ENCODE results near the gene SCAPER.

Gene SCAPER

DNA sequence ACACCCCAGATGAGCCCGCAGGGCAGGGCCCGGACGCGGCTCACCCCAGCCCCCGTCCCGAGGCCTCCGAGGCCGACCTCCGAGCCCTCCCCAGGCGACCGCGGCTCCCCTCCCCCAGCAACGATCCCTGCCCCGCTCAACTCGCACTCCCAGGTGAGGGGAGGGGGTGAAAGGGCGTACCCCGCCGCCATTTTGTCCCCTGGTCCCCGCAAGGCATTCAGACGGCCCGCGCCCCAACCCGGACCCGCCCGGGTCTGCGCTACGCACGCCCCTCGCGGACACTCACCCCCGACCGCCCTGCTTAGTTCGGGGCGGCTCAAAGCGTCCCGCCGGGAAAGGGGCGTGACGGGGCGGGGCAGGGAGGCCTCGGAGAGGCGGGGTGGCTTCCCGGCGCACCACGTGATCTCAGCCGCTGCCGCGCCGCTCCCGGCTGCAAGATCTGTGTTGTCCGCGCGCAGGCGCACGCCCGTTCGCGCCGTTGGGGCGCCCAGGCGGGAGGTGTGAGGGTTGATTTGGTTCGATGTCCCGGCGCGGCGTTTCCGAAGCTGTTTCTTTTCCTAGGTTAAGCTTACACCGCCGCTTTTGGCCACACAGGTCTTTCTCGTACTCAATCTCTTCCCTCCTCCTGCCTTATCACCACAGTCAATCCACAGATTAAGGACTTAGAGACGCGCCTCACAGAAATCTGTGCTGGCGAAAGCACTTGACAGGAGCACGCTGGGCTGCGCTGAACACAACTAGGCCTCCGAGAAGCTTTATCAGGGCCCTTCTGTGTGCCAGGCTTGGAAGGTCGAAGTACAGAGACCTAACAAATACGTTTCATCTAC, at the start of gene SCAPER:
TSS of gene SCAPER (minus strand) at position 328 of the 827 bp plus-strand sequence. CDS start 21,523 bp downstream, outside the sequence.
- peak; percentile 92 for DNase-seq (ENCODE audit: low spot score)

- DNase-seq (ENCODE audit: low spot score), result peak; percentile 85
These were observed 49.6 kb upstream of the SCAPER start for GRCh38 chr15:76954744-76955143.

DNA sequence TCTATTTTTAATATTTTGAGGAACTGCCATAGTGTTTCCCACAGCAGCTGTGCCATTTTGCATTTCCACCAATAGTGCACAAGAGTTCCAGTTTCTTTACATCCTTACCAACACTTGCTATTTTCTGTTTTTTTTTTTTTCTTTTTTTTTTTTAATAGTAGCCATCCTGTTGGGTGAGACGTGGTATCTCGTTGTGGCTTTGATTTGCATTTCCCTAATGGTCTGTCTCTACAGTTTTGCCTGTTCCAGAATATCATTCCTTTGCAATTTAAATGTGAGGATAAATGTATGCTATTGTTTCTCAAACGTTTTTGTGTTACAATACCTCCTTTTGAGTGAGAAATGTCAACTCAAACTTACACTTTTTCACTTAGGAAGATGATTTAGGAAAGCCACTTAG, 48.8 kb upstream of the SCAPER start:
- no peak for DNase-seq (ENCODE audit: low spot score)

GRCh38 chr15:76951220-76951619, 46.1 kb upstream of the SCAPER start:
- DNase-seq (ENCODE audit: low spot score), result peak; percentile 59

GRCh38 chr15:76947454-76947853, 42.3 kb upstream of the SCAPER start:
- no peak for DNase-seq (ENCODE audit: low spot score)

- no peak for DNase-seq (ENCODE audit: low spot score)
These were observed 40.5 kb upstream of the SCAPER start for GRCh38 chr15:76945494-76946093.

GRCh38 chr15:76942331-76942730, 37.2 kb upstream of the SCAPER start:
- peak; percentile 22 for DNase-seq (ENCODE audit: low spot score)

DNA sequence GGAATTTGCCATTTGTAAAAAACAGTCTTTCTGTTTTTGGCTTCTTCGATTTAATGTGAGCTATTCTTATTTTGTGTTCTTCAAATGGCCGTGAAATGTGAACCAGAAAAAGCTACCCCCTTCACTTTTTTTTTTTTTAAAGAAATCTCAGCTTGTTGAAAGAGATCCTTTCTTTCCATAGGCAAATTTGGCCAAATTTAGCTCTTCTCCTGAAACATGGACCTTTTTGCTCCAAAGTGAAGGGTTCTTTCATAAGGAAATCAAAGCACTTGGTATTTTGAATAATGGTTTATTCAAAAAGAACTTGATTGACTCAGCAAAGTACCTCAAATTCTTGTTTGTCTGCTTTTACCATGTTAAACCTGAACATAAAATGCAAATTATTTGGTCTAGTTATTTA, 36.5 kb upstream of the SCAPER start:
- DNase-seq (ENCODE audit: low spot score), result peak; percentile 59

GRCh38 chr15:76939715-76940114, 34.6 kb upstream of the SCAPER start:
- DNase-seq (ENCODE audit: low spot score), result no peak

DNA sequence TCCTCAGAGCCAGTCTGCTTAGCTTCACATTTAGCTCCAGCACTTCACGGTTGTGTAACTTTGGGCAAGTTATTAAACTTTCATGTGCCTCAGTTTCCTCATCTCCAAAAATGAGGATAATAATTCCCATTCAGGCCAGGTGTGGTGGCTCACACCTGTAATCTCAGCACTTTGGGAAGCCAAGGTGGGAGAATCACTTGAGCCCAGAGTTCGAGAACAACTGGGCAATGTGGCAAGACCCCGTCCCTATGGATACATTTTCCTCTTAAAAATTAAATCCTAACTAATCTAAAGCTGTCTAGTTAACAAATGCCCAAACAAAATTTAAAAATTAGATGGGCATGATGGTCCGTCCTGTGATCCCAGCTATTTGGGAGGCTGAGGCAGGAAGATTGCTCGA, 33.6 kb upstream of the SCAPER start:
- no peak for DNase-seq (ENCODE audit: low spot score)

DNA sequence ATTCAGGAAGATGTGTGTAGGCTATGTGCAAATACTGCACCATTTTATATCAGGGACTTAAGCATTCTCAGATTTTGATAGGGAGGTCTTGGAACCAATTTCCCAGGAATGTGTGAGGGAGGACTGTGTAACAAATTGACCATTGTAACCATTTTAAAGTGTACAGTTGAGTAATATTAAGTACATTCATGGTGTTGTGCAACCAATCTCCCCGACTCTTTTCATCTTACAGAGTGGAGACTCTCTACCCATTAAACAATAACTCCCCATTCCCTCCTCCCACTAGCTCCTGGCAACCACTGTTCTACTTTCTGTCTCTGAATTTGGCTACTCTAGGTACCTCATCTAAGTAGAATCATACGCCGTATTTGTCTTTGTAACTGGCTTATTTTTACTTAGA, 31.5 kb upstream of the SCAPER start:
- DNase-seq (ENCODE audit: low spot score), result no peak

GRCh38 chr15:76935620-76936019, 30.5 kb upstream of the SCAPER start:
- no peak for DNase-seq (ENCODE audit: low spot score)

- DNase-seq (ENCODE audit: low spot score), result peak; percentile 45
These were observed 27.2 kb upstream of the SCAPER start for GRCh38 chr15:76932135-76932966.

DNA sequence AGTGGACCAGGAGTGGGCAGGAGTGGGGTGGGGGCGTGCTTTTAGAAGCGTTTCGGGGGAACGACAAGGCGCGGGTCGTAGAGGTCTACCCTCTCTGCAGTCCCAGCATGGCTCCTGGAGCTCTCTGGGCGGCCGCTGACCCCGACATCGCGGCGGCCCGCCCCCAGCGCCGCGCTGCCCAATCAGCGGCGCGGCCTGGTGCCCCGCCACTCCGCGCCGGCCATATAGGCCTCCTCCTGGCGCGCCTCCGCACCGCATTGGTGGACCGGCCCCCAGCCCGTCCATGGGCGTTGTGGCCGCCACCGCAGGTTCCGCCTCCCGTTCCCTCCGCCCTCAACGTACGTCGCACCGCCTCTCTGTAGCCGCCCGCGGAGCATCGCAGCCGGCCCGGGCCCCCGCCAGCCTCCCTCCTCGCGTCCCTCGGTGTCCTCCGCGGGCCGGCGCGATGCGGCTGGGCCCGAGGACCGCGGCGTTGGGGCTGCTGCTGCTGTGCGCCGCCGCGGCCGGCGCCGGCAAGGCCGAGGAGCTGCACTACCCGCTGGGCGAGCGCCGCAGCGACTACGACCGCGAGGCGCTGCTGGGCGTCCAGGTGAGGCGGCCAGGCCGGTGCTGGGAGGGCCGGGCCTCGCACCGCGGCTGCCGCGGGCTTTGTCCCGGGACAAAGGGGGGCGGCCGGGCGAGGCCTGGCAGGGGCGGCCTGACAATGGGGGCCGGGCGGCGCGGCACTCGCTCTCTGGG, 26.4 kb upstream of the SCAPER start, which contains the start of gene RCN2:
TSS of gene RCN2 (plus strand) at position 353 of the 738 bp plus-strand sequence. CDS start at position 446, 93 bp downstream.
- DNase-seq (ENCODE audit: low spot score), result peak; percentile 92

- peak; percentile 14 for DNase-seq (ENCODE audit: low spot score)
These were observed 25.8 kb upstream of the SCAPER start for GRCh38 chr15:76930831-76931396.

- no peak for DNase-seq (ENCODE audit: low spot score)
These were observed 24.0 kb upstream of the SCAPER start for GRCh38 chr15:76929011-76929760.

GRCh38 chr15:76928201-76928600, 23.1 kb upstream of the SCAPER start:
- DNase-seq (ENCODE audit: low spot score), result no peak

GRCh38 chr15:76916369-76916768, 11.2 kb upstream of the SCAPER start:
- no peak for DNase-seq (ENCODE audit: low spot score)

DNA sequence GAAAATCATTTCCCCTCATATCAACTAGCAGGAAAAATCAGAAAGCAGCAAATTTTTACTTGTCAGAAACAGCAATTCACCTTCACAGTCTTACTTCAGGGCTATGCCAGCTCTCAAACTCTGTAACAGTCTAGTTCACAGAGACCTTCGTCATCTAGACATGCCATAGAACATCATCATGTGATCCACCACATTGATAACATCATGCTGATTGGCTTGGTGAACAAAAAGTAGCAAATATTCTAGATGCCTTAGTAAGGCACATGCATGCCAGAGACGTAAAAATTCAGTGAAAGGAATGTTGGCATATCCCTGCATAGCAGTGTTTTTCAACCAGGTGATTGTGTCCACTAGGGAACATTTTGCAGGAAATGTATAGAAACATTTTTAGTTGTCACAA, 8.6 kb upstream of the SCAPER start:
- no peak for DNase-seq (ENCODE audit: low spot score)

GRCh38 chr15:76912430-76912829, 7.3 kb upstream of the SCAPER start:
- DNase-seq (ENCODE audit: low spot score), result no peak

DNA sequence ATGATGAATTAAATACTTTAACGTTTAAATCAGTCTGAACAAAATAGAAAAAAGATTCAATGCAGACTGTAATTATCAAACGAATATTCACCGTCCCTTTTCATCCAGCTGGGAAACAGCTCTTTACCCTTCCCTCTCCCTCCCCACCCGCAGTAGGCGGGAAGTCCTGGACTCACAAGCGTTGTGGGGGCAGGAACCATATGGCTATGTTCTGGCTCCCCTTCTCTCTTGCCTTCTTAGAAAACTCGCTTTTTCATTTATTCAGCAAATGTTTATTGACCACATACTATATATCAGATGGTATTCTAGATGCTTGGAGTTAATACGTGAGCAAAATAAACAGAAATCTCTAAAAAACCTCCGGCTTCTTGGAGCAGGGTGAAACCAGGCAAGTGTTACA, 715 bp upstream of the SCAPER start:
- DNase-seq (ENCODE audit: low spot score), result peak; percentile 26
